H1 (cell line): ENCODE data around the gene SERPINA1. TPM values are rescaled to one million over a fixed set of nuclear protein-coding genes. Genes with fewer than 3 reads are reported as not detected.

ENCODE experiments used
- CTCF ChIA-PET: fragments of 300-600 bp; sonication (Branson Sonifier 250); formaldehyde crosslinking; loops from one replicate; lab custom pipeline; 2021; ENCODE audit not compliant: partially characterized antibody; lab: Charles Lee
- POLR2A ChIA-PET: fragments of 300-600 bp; sonication (Branson Sonifier 250); formaldehyde crosslinking; loops from one replicate; lab custom pipeline; 2021; ENCODE audit warnings: inconsistent platforms; ENCODE audit not compliant: partially characterized antibody; lab: Charles Lee
- DNase-seq, 2 experiments: peaks; one replicate each; pipeline versions ENCODE4 v3.0.0 to v3.0.0-alpha.2; 2010 to 2022; ENCODE audit warnings: low spot score in 2 of 2, low read depth in 1 of 2, mixed read lengths in 1 of 2
- FAIRE-seq: peaks from 2 replicates; lab custom pipeline; 2011; peaks lifted over from hg19 to GRCh38; lab: Jason Lieb, UNC
- H2AFZ ChIP-seq: 2 replicates; pipeline ENCODE4 v1.8.1; 2012; ENCODE audit warnings: low read length, inconsistent platforms
- H2AK5ac ChIP-seq: 2 replicates; pipeline ENCODE4 v1.6.1; 2013; ENCODE audit warnings: low read depth, low read length
- H2BK120ac ChIP-seq: replicated peaks from 2 replicates; pipeline ENCODE3; 2013; ENCODE audit warnings: low read depth, low read length, inconsistent platforms
- H2BK12ac ChIP-seq: 2 replicates; pipeline ENCODE4 v1.6.1; 2013; ENCODE audit warnings: low read depth, low read length
- H2BK15ac ChIP-seq: 2 replicates; pipeline ENCODE4 v1.6.1; 2013; ENCODE audit warnings: low read length
- H2BK20ac ChIP-seq: 2 replicates; pipeline ENCODE4 v1.6.1; 2013; ENCODE audit warnings: low read length
- H2BK5ac ChIP-seq: 2 replicates; pipeline ENCODE4 v1.6.1; 2013; ENCODE audit warnings: low read depth, low read length
- H3K14ac ChIP-seq: 2 replicates; pipeline ENCODE4 v1.6.1; 2013; ENCODE audit warnings: inconsistent platforms; ENCODE audit not compliant: insufficient read length
- H3K18ac ChIP-seq: 2 replicates; pipeline ENCODE4 v1.6.1; 2013; ENCODE audit warnings: low read length; ENCODE audit errors: extremely low read depth
- H3K23ac ChIP-seq: 2 replicates; pipeline ENCODE4 v1.6.1; 2013; ENCODE audit warnings: inconsistent platforms; ENCODE audit not compliant: insufficient read length
- H3K23me2 ChIP-seq: 2 replicates; pipeline ENCODE4 v1.6.1; 2013; ENCODE audit warnings: low read depth, low read length
- H3K27ac ChIP-seq: 2 replicates; pipeline ENCODE4 v1.6.1; 2011; ENCODE audit warnings: low read depth, low read length, inconsistent platforms
- H3K27me3 ChIP-seq, 4 experiments: replicated peaks in 1 of 4; 1 replicate in 1 of 4; 2 replicates in 3 of 4; pipeline versions ENCODE4 v1.6.1 to v1.8.1; 2011 to 2013; ENCODE audit warnings: low read length in 3 of 4, mild to moderate bottlenecking in 3 of 4, inconsistent platforms in 2 of 4, mixed read lengths in 2 of 4, moderate library complexity in 1 of 4; ENCODE audit not compliant: control insufficient read depth in 3 of 4, insufficient read depth in 3 of 4; ENCODE audit errors: extremely low read depth in 1 of 4
- H3K36me3 ChIP-seq, 4 experiments: 2 replicates each; pipeline versions ENCODE4 v1.6.1 to v1.8.1; 2011 to 2013; ENCODE audit warnings: mild to moderate bottlenecking in 4 of 4, low read length in 3 of 4, moderate library complexity in 2 of 4, control low read depth in 1 of 4, inconsistent platforms in 1 of 4; ENCODE audit not compliant: insufficient read depth in 4 of 4, control insufficient read depth in 2 of 4
- H3K4ac ChIP-seq: replicated peaks from 2 replicates; pipeline ENCODE3; 2013; ENCODE audit warnings: low read length, low read depth, mixed read lengths, inconsistent platforms; ENCODE audit not compliant: insufficient read length
- H3K4me1 ChIP-seq, 4 experiments: replicated peaks in 1 of 4; 1 replicate in 1 of 4; 2 replicates in 3 of 4; pipeline versions ENCODE4 v1.6.1 to v1.8.1; 2011 to 2013; ENCODE audit warnings: low read length in 3 of 4, inconsistent platforms in 2 of 4, mixed read lengths in 1 of 4; ENCODE audit not compliant: insufficient read depth in 4 of 4, control insufficient read depth in 3 of 4
- H3K4me2 ChIP-seq, 2 experiments: 2 replicates each; pipeline versions ENCODE4 v1.6.1 to v1.8.1; 2011 to 2013; ENCODE audit warnings: low read depth in 2 of 2, low read length in 2 of 2, control low read depth in 1 of 2, inconsistent platforms in 1 of 2, mild to moderate bottlenecking in 1 of 2; ENCODE audit not compliant: insufficient read depth in 1 of 2
- H3K4me3 ChIP-seq, 4 experiments: fragments of 200-600, 300-600 bp in 1 of 4; sonication (generic), shearing (Covaris generic), sonication (Bioruptor Twin) in 1 of 4; 2 replicates each; pipeline versions ENCODE4 v1.5.1 to v1.8.1; 2011 to 2016; ENCODE audit warnings: low read length in 4 of 4, low read depth in 3 of 4, control low read depth in 2 of 4, inconsistent platforms in 2 of 4, mild to moderate bottlenecking in 2 of 4, mixed read lengths in 1 of 4, moderate library complexity in 1 of 4; ENCODE audit not compliant: insufficient read depth in 2 of 4; ENCODE audit errors: extremely low read depth in 1 of 4
- H3K56ac ChIP-seq: replicated peaks from 2 replicates; pipeline ENCODE3; 2013; ENCODE audit warnings: low read depth, mild to moderate bottlenecking, mixed read lengths, low read length, inconsistent platforms; ENCODE audit not compliant: insufficient read length
- H3K79me1 ChIP-seq: 2 replicates; pipeline ENCODE4 v1.6.1; 2013; ENCODE audit warnings: low read depth, low read length, control low read depth
- H3K79me2 ChIP-seq, 2 experiments: 2 replicates each; pipeline versions ENCODE4 v1.6.1 to v1.8.1; 2012 to 2013; ENCODE audit warnings: low read length in 2 of 2, mild to moderate bottlenecking in 2 of 2, inconsistent platforms in 1 of 2; ENCODE audit not compliant: insufficient read depth in 2 of 2, control insufficient read depth in 1 of 2
- H3K9ac ChIP-seq, 4 experiments: replicated peaks in 1 of 4; 1 replicate in 1 of 4; 2 replicates in 3 of 4; pipeline versions ENCODE4 v1.6.1 to v1.8.1; 2011 to 2013; ENCODE audit warnings: low read depth in 3 of 4, low read length in 3 of 4, control low read depth in 2 of 4, mild to moderate bottlenecking in 2 of 4, moderate library complexity in 2 of 4, inconsistent platforms in 1 of 4; ENCODE audit errors: extremely low read depth in 1 of 4
- H3K9me3 ChIP-seq, 2 experiments: 2 replicates each; pipeline versions ENCODE4 v1.6.1 to v1.8.1; 2012 to 2013; ENCODE audit warnings: mild to moderate bottlenecking in 2 of 2, moderate library complexity in 2 of 2, control low read depth in 1 of 2, inconsistent platforms in 1 of 2, low read depth in 1 of 2, low read length in 1 of 2, mixed read lengths in 1 of 2; ENCODE audit not compliant: insufficient read depth in 2 of 2
- H4K20me1 ChIP-seq, 2 experiments: replicated peaks in 1 of 2; 2 replicates each; pipeline versions ENCODE3 to v1.8.1; 2011 to 2013; ENCODE audit warnings: inconsistent platforms in 2 of 2, low read length in 2 of 2, mild to moderate bottlenecking in 1 of 2; ENCODE audit not compliant: insufficient read depth in 2 of 2, control insufficient read depth in 1 of 2
- H4K5ac ChIP-seq: 2 replicates; pipeline ENCODE4 v1.6.1; 2013; ENCODE audit warnings: low read length, low read depth, mixed read lengths, inconsistent platforms; ENCODE audit not compliant: insufficient read length
- H4K8ac ChIP-seq: 2 replicates; pipeline ENCODE4 v1.8.0; 2013; ENCODE audit warnings: mild to moderate bottlenecking, moderate library complexity, low read length, inconsistent platforms; ENCODE audit not compliant: insufficient read depth; ENCODE audit errors: extremely low read depth
- H4K91ac ChIP-seq: replicated peaks from 2 replicates; pipeline ENCODE3; 2013; ENCODE audit warnings: low read length, mixed read lengths, inconsistent platforms; ENCODE audit not compliant: insufficient read length
- ATF2 ChIP-seq: IDR thresholded peaks from 2 replicates; pipeline ENCODE4 v1.6.1; 2012; ENCODE audit warnings: low read length, inconsistent platforms
- ATF3 ChIP-seq: IDR thresholded peaks from 2 replicates; pipeline ENCODE4 v1.6.1; 2011; ENCODE audit warnings: low read depth, mild to moderate bottlenecking, low read length; ENCODE audit not compliant: insufficient read depth
- CREB1 ChIP-seq: IDR thresholded peaks from 2 replicates; pipeline ENCODE4 v1.6.1; 2012; ENCODE audit warnings: inconsistent platforms
- HDAC6 ChIP-seq: IDR thresholded peaks from one replicate; pipeline ENCODE4 v1.7.1; 2012; ENCODE audit warnings: low read depth, mild to moderate bottlenecking, inconsistent platforms, low read length, moderate library complexity
- KDM1A ChIP-seq: fragments of 200-600, 300-600 bp; sonication (generic); IDR thresholded peaks from 2 replicates; pipeline ENCODE4 v1.7.1; 2016; ENCODE audit warnings: mild to moderate bottlenecking, low read length, borderline replicate concordance
- NANOG ChIP-seq: IDR thresholded peaks from 2 replicates; pipeline ENCODE4 v1.6.1; 2011; ENCODE audit warnings: low read length, low read depth, mild to moderate bottlenecking, inconsistent platforms; ENCODE audit not compliant: insufficient read depth, poor library complexity, severe bottlenecking
- PHF8 ChIP-seq: fragments of 200-600 bp; sonication (generic); conservative IDR thresholded peaks from 2 replicates; pipeline ENCODE4 v1.7.1; 2012; ENCODE audit warnings: low read depth, mild to moderate bottlenecking, inconsistent platforms, low read length, moderate library complexity
- RAD21 ChIP-seq, 2 experiments: IDR thresholded peaks in 1 of 2; conservative IDR thresholded peaks in 1 of 2; 2 replicates each; pipeline ENCODE4 v1.6.1; 2011; ENCODE audit warnings: low read depth in 2 of 2, low read length in 2 of 2, improper control_type of control experiment in 1 of 2, inconsistent platforms in 1 of 2, mild to moderate bottlenecking in 1 of 2, moderate library complexity in 1 of 2
- RFX5 ChIP-seq: IDR thresholded peaks from 2 replicates; pipeline ENCODE4 v1.6.1; 2011; ENCODE audit warnings: low read depth, low read length, improper control_type of control experiment, borderline replicate concordance
- SP2 ChIP-seq: IDR thresholded peaks from 2 replicates; pipeline ENCODE4 v1.6.1; 2012; ENCODE audit warnings: mild to moderate bottlenecking, low read length, inconsistent platforms
- SP4 ChIP-seq: IDR thresholded peaks from 2 replicates; pipeline ENCODE4 v1.6.1; 2012; ENCODE audit warnings: low read length, inconsistent platforms
- TEAD4 ChIP-seq: IDR thresholded peaks from 2 replicates; pipeline ENCODE4 v1.6.1; 2012; ENCODE audit warnings: low read depth, low read length, inconsistent platforms, mixed read lengths
- WGBS, 2 experiments: shearing (Covaris generic) in 1 of 2; methylation state at CpG; one replicate each; pipeline versions ENCODE4 v1.1.6 to v1.1.7; 2013 to 2015; ENCODE audit warnings: low lambda C conversion rate in 2 of 2, mixed read lengths in 2 of 2, inconsistent platforms in 1 of 2, low coverage in 1 of 2, missing lambda C conversion rate in 1 of 2; ENCODE audit not compliant: insufficient replicate concordance in 2 of 2, insufficient coverage in 1 of 2, insufficient read length in 1 of 2; ENCODE audit errors: extremely low coverage in 1 of 2, missing lambda C conversion rate in 1 of 2; 5-methylcytosine and 5-hydroxymethylcytosine counted together
- polyA plus RNA-seq, 7 experiments: library from polyadenylated mRNA; depleted of rRNA in 3 of 7; stranded (reverse) in 5 of 7; unstranded in 2 of 7; fragments of >200 nt in 5 of 7; fragments of 200-250 nt in 2 of 7; gene quantifications; 1 replicate in 5 of 7; 2 replicates in 1 of 7; 4 replicates in 1 of 7; pipeline versions ENCODE4 v1.2.1 to v1.2.3, GENCODE V29; 2011 to 2013; ENCODE audit warnings: missing spikeins in 2 of 7, mixed read lengths in 2 of 7
- total RNA-seq: library from RNA; stranded (reverse); fragmentation: NEBNext Ultra II Directional; extraction: Animal tissue kit (Norgen Biotek cat#: 25700); gene quantifications from 2 replicates; pipeline ENCODE4 v1.2.1, GENCODE V29; 2021

SERPINA1 gene
- total and polyA plus RNA-seq, 2 of the 8 experiments (the other 6 are each of a cell fraction or from before 2014, with no cell fraction given), result 0.08 TPM; not detected in 1

GRCh38 chr14:94364964-94365363 is 23.4 kb downstream of the SERPINA1 start:
- Histone ChIP-seq H3K9me3 (no peaks in the 10 kb centered on the region), H2BK20ac (no peak overlapping the region), H3K23ac (no peak overlapping the region), H4K20me1 (no peaks in the 10 kb centered on the region), H3K4me3 (no peak overlapping the region), H3K18ac (no peak overlapping the region), H2BK5ac (no peak overlapping the region), H2AK5ac (no peak overlapping the region), H3K23me2 (peaks cover 7% of the 10 kb centered on the region; the same call in 1 of the 2 replicates), H3K27ac (no peak overlapping the region), H3K9ac (no peak overlapping the region), H3K4ac (no peak overlapping the region), H3K79me2 (peaks cover 0 to 3% of the 10 kb centered on the region in 2 experiments; a peak in 1 of 4 replicates), H2BK12ac (no peak overlapping the region), H3K36me3 (no peaks in the 10 kb centered on the region), H2AFZ (no peak overlapping the region), H3K4me2 (no peak overlapping the region), H2BK15ac (no peak overlapping the region), H3K4me1 (peaks cover 0 to 2% (median 0%) of the 10 kb centered on the region in 4 experiments; a peak in 4 of 7 replicates), H2BK120ac (no peak overlapping the region), H3K56ac (no peak overlapping the region), H4K8ac (no peak overlapping the region), H3K79me1 (no peaks in the 10 kb centered on the region), H3K27me3 (no peaks in the 10 kb centered on the region), H4K5ac (no peak overlapping the region), H4K91ac (no peak overlapping the region), H3K14ac (no peak overlapping the region)
- DNase-seq (no peak), FAIRE-seq (no peak)
- ChIA-PET CTCF (interaction anchor here (1.2 to 3.6 kb wide), 4 partner anchors 9 to 46 kb away, joined by 3 to 24 read pairs (median 5); no protein-coding TSS in a partner anchor), POLR2A (no interaction called here)
- WGBS, 2 experiments, result 72% methylated on average over 5 of the region's 5 CpGs; no CpG with 5 or more reads in 1 of the 2 experiments
- TF ChIP-seq ATF3 (no peak), RFX5 (no peak), KDM1A (no peak), SP4 (no peak), TEAD4 (no peak), CREB1 (no peak), RAD21 (IDR thresholded peaks at IDR 0.05 in 1 of 2, conservative IDR thresholded peaks at IDR 0.05 in 1 of 2; ENCODE audit: low read depth in 2 of 2, low read length in 2 of 2) (no peak), HDAC6 (no peak), ATF2 (no peak), SP2 (no peak), PHF8 (no peak), NANOG (no peak)
